Measurements from ENCODE around the gene FGFR2. TPM values are rescaled to one million over a fixed set of nuclear protein-coding genes. Genes with fewer than 3 reads are reported as not detected.

Gene FGFR2
- total RNA-seq, 1 donor from 2014 or later, result 4.5 TPM

GRCh38 chr10:121455377-121455776, 142.9 kb downstream of the FGFR2 start:
- DNase-seq (ENCODE audit: low read depth), result no peak
- no peaks in the 10 kb centered on the region for H3K36me3 ChIP-seq (ENCODE audit: control insufficient read depth, insufficient read depth, low read length)

GRCh38 chr10:121454781-121455180, 143.5 kb downstream of the FGFR2 start:
- no peaks in the 10 kb centered on the region for H3K27me3 ChIP-seq (ENCODE audit: control insufficient read depth, insufficient read depth, low read length)
- no peaks in the 10 kb centered on the region for H3K36me3 ChIP-seq (ENCODE audit: control insufficient read depth, insufficient read depth, low read length)
- no peak for TF ChIP-seq CTCF (IDR thresholded peaks at IDR 0.05; ENCODE audit: insufficient read depth, low read length, poor library complexity, severe bottlenecking)
- H3K4me3 ChIP-seq (ENCODE audit: low read depth, low read length), result no peak overlapping the region
- no peak for DNase-seq (ENCODE audit: low read depth)

More at GRCh38 chr10:121455377-121455776, 142.9 kb downstream of the FGFR2 start:
- no peak for TF ChIP-seq CTCF (IDR thresholded peaks at IDR 0.05; ENCODE audit: insufficient read depth, low read length, poor library complexity, severe bottlenecking)
- H3K27me3 ChIP-seq (ENCODE audit: control insufficient read depth, insufficient read depth, low read length), result no peaks in the 10 kb centered on the region
- no peak overlapping the region for H3K4me3 ChIP-seq (ENCODE audit: low read depth, low read length)

GRCh38 chr10:121453160-121453559, 145.1 kb downstream of the FGFR2 start:
- no peak for DNase-seq (ENCODE audit: low read depth)
- TF ChIP-seq CTCF (IDR thresholded peaks at IDR 0.05; ENCODE audit: insufficient read depth, low read length, poor library complexity, severe bottlenecking), result no peak
- Histone ChIP-seq H3K36me3 (ENCODE audit: control insufficient read depth, insufficient read depth, low read length) (no peaks in the 10 kb centered on the region), H3K4me3 (ENCODE audit: low read depth, low read length) (no peak overlapping the region), H3K27me3 (ENCODE audit: control insufficient read depth, insufficient read depth, low read length) (no peaks in the 10 kb centered on the region)

- no peak overlapping the region for H3K4me3 ChIP-seq (ENCODE audit: low read depth, low read length)
- DNase-seq (ENCODE audit: low read depth), result no peak
- no peaks in the 10 kb centered on the region for H3K36me3 ChIP-seq (ENCODE audit: control insufficient read depth, insufficient read depth, low read length)
- no peaks in the 10 kb centered on the region for H3K27me3 ChIP-seq (ENCODE audit: control insufficient read depth, insufficient read depth, low read length)
- TF ChIP-seq CTCF (IDR thresholded peaks at IDR 0.05; ENCODE audit: insufficient read depth, low read length, poor library complexity, severe bottlenecking), result no peak
These were observed 145.7 kb downstream of the FGFR2 start for GRCh38 chr10:121452581-121452980.

GRCh38 chr10:121450247-121450646, 148.0 kb downstream of the FGFR2 start:
- Histone ChIP-seq H3K4me3 (ENCODE audit: low read depth, low read length) (no peak overlapping the region), H3K36me3 (ENCODE audit: control insufficient read depth, insufficient read depth, low read length) (no peaks in the 10 kb centered on the region), H3K27me3 (ENCODE audit: control insufficient read depth, insufficient read depth, low read length) (no peaks in the 10 kb centered on the region)
- DNase-seq (ENCODE audit: low read depth), result no peak
- TF ChIP-seq CTCF (IDR thresholded peaks at IDR 0.05; ENCODE audit: insufficient read depth, low read length, poor library complexity, severe bottlenecking), result no peak

- no peak for TF ChIP-seq CTCF (IDR thresholded peaks at IDR 0.05; ENCODE audit: insufficient read depth, low read length, poor library complexity, severe bottlenecking)
- H3K27me3 ChIP-seq (ENCODE audit: control insufficient read depth, insufficient read depth, low read length), result no peaks in the 10 kb centered on the region
- no peak overlapping the region for H3K4me3 ChIP-seq (ENCODE audit: low read depth, low read length)
- no peak for DNase-seq (ENCODE audit: low read depth)
- H3K36me3 ChIP-seq (ENCODE audit: control insufficient read depth, insufficient read depth, low read length), result no peaks in the 10 kb centered on the region
These were observed 148.7 kb downstream of the FGFR2 start for GRCh38 chr10:121449482-121449924.

All from kidney epithelial cell (primary cell).